Neural cell (in vitro differentiated cells): Measurements from ENCODE around the gene VOPP1.

Source experiments
- CTCF ChIP-seq: fragments of 450-650 bp; IDR thresholded peaks from 2 replicates; pipeline ENCODE4 v1.5.1; 2014; ENCODE audit warnings: antibody characterized with exemption, mild to moderate bottlenecking, moderate library complexity; ENCODE audit not compliant: poor library complexity, severe bottlenecking
- POLR2AphosphoS5 ChIP-seq: IDR thresholded peaks from 2 replicates; pipeline ENCODE4 v1.6.1; 2012
- RAD21 ChIP-seq: fragments of 450-650 bp; conservative IDR thresholded peaks from 2 replicates; pipeline ENCODE4 v1.6.1; 2014; ENCODE audit warnings: antibody characterized with exemption, mild to moderate bottlenecking, moderate library complexity
- SMC3 ChIP-seq: fragments of 450-650 bp; conservative IDR thresholded peaks from 2 replicates; pipeline ENCODE4 v1.6.1; 2014; ENCODE audit warnings: antibody characterized with exemption, mild to moderate bottlenecking, moderate library complexity; ENCODE audit not compliant: poor library complexity
- TAF1 ChIP-seq: IDR thresholded peaks from 2 replicates; pipeline ENCODE4 v1.6.1; 2012; ENCODE audit warnings: low read depth

GRCh38 chr7:55517191-55517633, 55.1 kb downstream of the VOPP1 start:
- TF ChIP-seq CTCF (no peak), POLR2AphosphoS5 (no peak), RAD21 (no peak), SMC3 (no peak), TAF1 (no peak)
